Activated CD8-positive, alpha-beta memory T cell treated with anti-CD3 and anti-CD28 coated beads for 1 hour (primary cell): Measurements from ENCODE around the gene SNAPC2.
A peak's percentile ranks its signal among the peaks of the same experiment; 100 is the strongest.
"Not testable (repeated sequence)": the region's sequence is repeated elsewhere in the genome, so short reads cannot be mapped to it uniquely, and the experiment has no call there.

Source experiments
- DNase-seq, 2 donors: peaks; one replicate each; pipeline ENCODE4 v3.0.0-alpha.2; 2020; ENCODE audit warnings: low read depth in 1 of 2; ENCODE audit errors: extremely low read depth in 1 of 2

The SNAPC2 gene

GRCh38 chr19:7908078-7908699 lies 11.9 kb upstream of the SNAPC2 start:
- no peak for DNase-seq

- no peak for DNase-seq
Observed at GRCh38 chr19:7908742-7909461, 11.2 kb upstream of the SNAPC2 start.

- no peak for DNase-seq
Observed at GRCh38 chr19:7909471-7910067, 10.6 kb upstream of the SNAPC2 start.

GRCh38 chr19:7910321-7911161 lies 9.6 kb upstream of the SNAPC2 start:
- DNase-seq, result no peak

GRCh38 chr19:7911508-7912143 lies 8.5 kb upstream of the SNAPC2 start:
- no peak for DNase-seq

- DNase-seq, result no peak
Observed at GRCh38 chr19:7912144-7912696, 7.9 kb upstream of the SNAPC2 start.

GRCh38 chr19:7912697-7913564 lies 7.2 kb upstream of the SNAPC2 start:
- DNase-seq, result no peak

GRCh38 chr19:7913652-7914051 lies 6.5 kb upstream of the SNAPC2 start:
- no peak for DNase-seq

GRCh38 chr19:7914099-7914498 lies 6.0 kb upstream of the SNAPC2 start:
- no peak for DNase-seq

- no peak for DNase-seq
Observed at GRCh38 chr19:7914598-7915045, 5.5 kb upstream of the SNAPC2 start, which contains the start of gene TGFBR3L. Gene TGFBR3L, plus strand, starts transcription at chr19:7914830.

GRCh38 chr19:7915250-7916102 lies 4.7 kb upstream of the SNAPC2 start:
- no peak for DNase-seq

- DNase-seq, result no peak
Observed at GRCh38 chr19:7916103-7916954, 3.8 kb upstream of the SNAPC2 start.

GRCh38 chr19:7916955-7917266 lies 3.2 kb upstream of the SNAPC2 start:
- no peak for DNase-seq

- DNase-seq, result peak in 1 of 2 donors; percentile 42
Observed at GRCh38 chr19:7917267-7918061, 2.7 kb upstream of the SNAPC2 start.

- DNase-seq, result not testable (repeated sequence)
Observed at GRCh38 chr19:7918062-7918614, 2.0 kb upstream of the SNAPC2 start.

- no peak for DNase-seq
Observed at GRCh38 chr19:7918615-7919421, 1.3 kb upstream of the SNAPC2 start.
